Parietal lobe (tissue), 1 donor: ENCODE results near the gene OR5H15. TPM values are rescaled to one million over a fixed set of nuclear protein-coding genes. Genes with fewer than 3 reads are reported as not detected.

ENCODE experiments used
- total RNA-seq: library from RNA; depleted of rRNA; stranded (reverse); fragments of >200 nt; gene quantifications from one replicate; pipeline ENCODE4 v1.2.3, GENCODE V29; 2014

Gene OR5H15
- not detected for total RNA-seq

DNA sequence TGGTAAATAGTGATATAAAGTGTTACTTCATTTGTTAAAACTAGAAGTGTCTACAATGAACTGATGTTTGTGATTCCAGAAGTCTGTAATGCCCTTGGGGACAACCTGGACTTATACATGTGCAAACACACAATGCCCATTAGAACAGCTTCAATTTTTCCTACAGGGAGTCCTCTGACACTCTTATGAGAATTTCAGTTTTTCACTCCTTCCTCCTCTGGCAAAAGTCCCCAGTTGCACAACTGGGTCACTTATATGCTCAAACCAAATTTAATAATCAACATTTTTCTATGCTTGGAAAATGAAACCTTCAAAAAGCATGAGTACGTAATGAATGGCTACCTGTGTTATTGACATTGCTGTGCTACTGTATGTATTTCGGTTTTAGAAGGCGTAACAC, at the start of gene OR5H15:
Gene OR5H15 (plus strand): TSS at position 301 of the 400 bp plus-strand sequence. CDS start 2,004 bp downstream, outside the sequence.

DNA sequence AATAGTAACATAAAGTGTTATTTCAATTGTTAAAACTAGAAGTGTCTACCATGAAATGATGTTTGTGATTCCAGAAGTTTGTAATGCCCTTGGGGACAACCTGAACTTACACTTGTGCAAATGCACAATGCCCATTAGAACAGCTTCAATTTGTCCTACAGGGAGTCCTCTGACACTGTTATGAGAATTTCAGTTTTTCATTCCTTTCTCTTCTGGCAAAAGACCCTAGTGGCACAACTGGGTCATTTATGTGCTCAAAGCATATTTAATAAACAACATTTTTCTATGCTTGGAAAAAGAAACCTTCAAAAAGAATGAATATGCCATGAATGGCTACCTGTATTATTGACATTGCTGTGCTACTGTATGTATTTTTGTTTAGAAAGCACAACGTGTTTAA, 36.1 kb upstream of the OR5H15 start, which contains the start of gene OR5H1:
Gene OR5H1 (plus strand): TSS at position 301 of the 400 bp plus-strand sequence. CDS start 1,977 bp downstream, outside the sequence.

DNA sequence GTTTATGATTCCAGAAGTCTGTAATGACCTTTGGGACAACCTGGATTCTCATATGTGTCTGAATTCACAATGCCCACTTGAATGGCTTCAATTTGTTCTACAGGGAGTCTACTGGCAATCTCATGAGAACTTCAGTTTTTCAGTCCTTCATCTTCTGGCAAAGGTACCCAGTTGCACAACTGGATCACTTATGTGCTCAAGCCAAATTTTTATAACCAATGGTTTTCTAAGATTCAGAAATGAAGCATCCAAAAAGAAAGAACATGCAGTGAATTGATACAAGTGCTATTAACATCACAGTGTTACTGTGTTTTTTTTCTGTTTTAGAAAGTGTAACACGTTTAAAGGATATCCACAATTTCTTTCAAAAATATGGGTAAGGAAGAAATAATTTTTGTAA, 19.3 kb upstream of the OR5H15 start, which contains the start of gene OR5H14:
Gene OR5H14 (plus strand): TSS at position 301 of the 400 bp plus-strand sequence. CDS start 1,907 bp downstream, outside the sequence.

Other genes starting within 250 kb of the OR5H15 start
- 17.2 TPM for gene RIOX2, start 194.3 kb upstream of the OR5H15 start, total RNA-seq
- gene GABRR3, start 131.4 kb upstream of the OR5H15 start, total RNA-seq, result not detected
- not detected for gene OR5AC2, start 79.5 kb upstream of the OR5H15 start, total RNA-seq
- gene OR5H1, start 36.0 kb upstream of the OR5H15 start, total RNA-seq, result not detected
- gene OR5H14, start 19.2 kb upstream of the OR5H15 start, total RNA-seq, result not detected
- gene OR5H6, start 97.5 kb downstream of the OR5H15 start, total RNA-seq, result not detected
- not detected for gene OR5H2, start 115.8 kb downstream of the OR5H15 start, total RNA-seq
- not detected for gene OR5K4, start 187.2 kb downstream of the OR5H15 start, total RNA-seq
- gene OR5K3, start 224.0 kb downstream of the OR5H15 start, total RNA-seq, result not detected